ENCODE results near the gene PRDM15.
A peak's percentile ranks its signal among the peaks of the same experiment; 100 is the strongest.

The PRDM15 gene

GRCh38 chr21:41886328-41886727 is 7.2 kb upstream of the PRDM15 start:
- TF ChIP-seq, protein P1, sequence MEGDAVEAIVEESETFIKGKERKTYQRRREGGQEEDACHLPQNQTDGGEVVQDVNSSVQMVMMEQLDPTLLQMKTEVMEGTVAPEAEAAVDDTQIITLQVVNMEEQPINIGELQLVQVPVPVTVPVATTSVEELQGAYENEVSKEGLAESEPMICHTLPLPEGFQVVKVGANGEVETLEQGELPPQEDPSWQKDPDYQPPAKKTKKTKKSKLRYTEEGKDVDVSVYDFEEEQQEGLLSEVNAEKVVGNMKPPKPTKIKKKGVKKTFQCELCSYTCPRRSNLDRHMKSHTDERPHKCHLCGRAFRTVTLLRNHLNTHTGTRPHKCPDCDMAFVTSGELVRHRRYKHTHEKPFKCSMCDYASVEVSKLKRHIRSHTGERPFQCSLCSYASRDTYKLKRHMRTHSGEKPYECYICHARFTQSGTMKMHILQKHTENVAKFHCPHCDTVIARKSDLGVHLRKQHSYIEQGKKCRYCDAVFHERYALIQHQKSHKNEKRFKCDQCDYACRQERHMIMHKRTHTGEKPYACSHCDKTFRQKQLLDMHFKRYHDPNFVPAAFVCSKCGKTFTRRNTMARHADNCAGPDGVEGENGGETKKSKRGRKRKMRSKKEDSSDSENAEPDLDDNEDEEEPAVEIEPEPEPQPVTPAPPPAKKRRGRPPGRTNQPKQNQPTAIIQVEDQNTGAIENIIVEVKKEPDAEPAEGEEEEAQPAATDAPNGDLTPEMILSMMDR (conservative IDR thresholded peaks at IDR 0.05; ENCODE audit: low read depth, low read length), result no peak
- no peak overlapping the region for H3K4me3 ChIP-seq (ENCODE audit: low read depth, low read length)
- DNase-seq (ENCODE audit: low read depth), result no peak

DNA sequence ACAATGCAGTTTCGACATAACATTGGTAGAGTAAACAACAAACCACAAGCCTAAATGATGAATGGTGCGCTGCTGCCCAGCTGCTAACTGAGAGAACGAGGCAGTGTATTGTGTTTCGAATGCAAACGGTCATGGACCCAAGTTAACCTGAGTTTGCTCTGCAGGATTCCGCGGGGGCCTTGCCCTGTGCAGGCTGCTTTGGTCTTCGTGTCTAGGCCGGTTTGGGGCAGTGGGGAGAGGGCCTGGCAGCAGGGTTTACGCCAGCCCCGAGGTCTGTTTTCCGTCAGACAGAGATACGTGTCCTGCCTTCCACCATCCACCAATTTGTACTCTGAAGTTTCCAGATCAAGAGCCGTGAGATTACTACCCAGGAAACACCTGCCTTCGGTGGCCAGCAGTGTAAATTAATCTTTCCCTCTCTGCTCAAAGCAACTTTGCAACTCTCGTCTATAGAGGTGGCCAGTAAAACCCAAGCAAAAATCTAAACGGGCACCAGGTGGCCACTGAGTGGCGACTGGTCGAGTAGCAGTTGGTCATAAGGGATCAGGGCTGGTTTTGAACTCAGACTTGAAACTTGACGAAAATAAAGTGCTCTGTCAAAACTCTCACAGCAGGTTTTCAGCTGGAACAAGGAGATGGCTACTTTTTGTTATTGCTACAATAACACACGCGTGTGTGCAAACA is 6.3 kb upstream of the PRDM15 start:
- TF ChIP-seq, protein P1 (conservative IDR thresholded peaks at IDR 0.05; ENCODE audit: low read depth, low read length), result no peak
- DNase-seq (ENCODE audit: low read depth), result peak; percentile 11
- H3K4me3 ChIP-seq (ENCODE audit: low read depth, low read length), result no peak overlapping the region

DNA sequence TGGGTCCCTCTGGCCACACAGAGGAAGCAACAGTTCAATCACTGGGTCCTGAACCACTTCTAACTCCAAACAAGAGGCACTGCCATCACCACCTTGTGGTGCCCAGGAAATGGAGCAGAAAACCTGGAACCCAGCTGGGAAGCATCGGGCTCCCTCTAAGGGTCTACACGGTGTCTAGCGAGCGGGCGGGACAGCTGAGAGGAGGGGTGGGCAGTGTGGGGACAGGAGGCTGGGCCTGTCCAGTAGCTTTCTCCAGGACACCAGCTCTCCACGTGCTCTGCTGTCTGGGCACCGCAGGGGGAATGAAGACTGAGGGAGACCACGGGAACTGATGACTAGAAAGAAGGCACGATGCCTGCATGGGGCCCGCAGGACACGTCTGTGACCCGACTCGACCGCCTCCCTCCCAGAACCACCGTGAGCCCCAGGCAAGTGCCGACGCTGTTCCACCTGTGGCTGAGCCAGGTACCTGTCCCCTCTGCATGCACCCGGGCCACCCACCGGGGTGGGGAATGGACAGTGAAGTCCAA is 5.4 kb upstream of the PRDM15 start:
- TF ChIP-seq, protein P1 (conservative IDR thresholded peaks at IDR 0.05; ENCODE audit: low read depth, low read length), result no peak
- no peak for DNase-seq (ENCODE audit: low read depth)
- no peak overlapping the region for H3K4me3 ChIP-seq (ENCODE audit: low read depth, low read length)

- peak; percentile 11 for DNase-seq (ENCODE audit: low read depth)
- H3K4me3 ChIP-seq (ENCODE audit: low read depth, low read length), result no peak overlapping the region
- TF ChIP-seq, protein P1 (conservative IDR thresholded peaks at IDR 0.05; ENCODE audit: low read depth, low read length), result no peak
These were observed 4.4 kb upstream of the PRDM15 start for GRCh38 chr21:41883582-41883981.

GRCh38 chr21:41881051-41881450 is 1.9 kb upstream of the PRDM15 start:
- DNase-seq (ENCODE audit: low read depth), result no peak
- TF ChIP-seq, protein P1 (conservative IDR thresholded peaks at IDR 0.05; ENCODE audit: low read depth, low read length), result no peak
- no peak overlapping the region for H3K4me3 ChIP-seq (ENCODE audit: low read depth, low read length)

GRCh38 chr21:41880153-41880552 is 1.0 kb upstream of the PRDM15 start:
- H3K4me3 ChIP-seq (ENCODE audit: low read depth, low read length), result no peak overlapping the region
- DNase-seq (ENCODE audit: low read depth), result no peak
- TF ChIP-seq, protein P1 (conservative IDR thresholded peaks at IDR 0.05; ENCODE audit: low read depth, low read length), result no peak

GRCh38 chr21:41878831-41879189 is 334 bp downstream of the PRDM15 start:
- peak overlapping the region; percentile 78 for H3K4me3 ChIP-seq (ENCODE audit: low read depth, low read length)
- DNase-seq (ENCODE audit: low read depth), result peak; percentile 90
- TF ChIP-seq, protein P1 (conservative IDR thresholded peaks at IDR 0.05; ENCODE audit: low read depth, low read length), result no peak
